Measurements from ENCODE around the gene GNAT1.
"Not testable (repeated sequence)": the region's sequence is repeated elsewhere in the genome, so short reads cannot be mapped to it uniquely, and the experiment has no call there.

GNAT1 gene

GRCh38 chr3:50220109-50220508, 28.7 kb downstream of the GNAT1 start:
- DNase-seq (ENCODE audit: low read depth in 2 of 2) = no peak

GRCh38 chr3:50221051-50221410, 29.6 kb downstream of the GNAT1 start:
- DNase-seq (ENCODE audit: low read depth in 2 of 2) = no peak

GRCh38 chr3:50221411-50222168, 30.2 kb downstream of the GNAT1 start:
- DNase-seq (ENCODE audit: low read depth in 2 of 2) = no peak

- no peak for DNase-seq (ENCODE audit: low read depth in 2 of 2)
Observed at GRCh38 chr3:50222169-50222528, 30.7 kb downstream of the GNAT1 start.

- DNase-seq (ENCODE audit: low read depth in 2 of 2) = no peak
Observed at GRCh38 chr3:50224639-50225038, 33.2 kb downstream of the GNAT1 start.

GRCh38 chr3:50226888-50227389, 35.5 kb downstream of the GNAT1 start:
- DNase-seq (ENCODE audit: low read depth in 2 of 2) = no peak

GRCh38 chr3:50227390-50228183, 36.2 kb downstream of the GNAT1 start:
- DNase-seq (ENCODE audit: low read depth in 2 of 2) = peak; percentile 82 to 85

- DNase-seq (ENCODE audit: low read depth in 2 of 2) = not testable (repeated sequence)
Observed at GRCh38 chr3:50228184-50228763, 36.9 kb downstream of the GNAT1 start.

GRCh38 chr3:50229490-50229889, 38.1 kb downstream of the GNAT1 start:
- no peak for DNase-seq (ENCODE audit: low read depth in 2 of 2)

GRCh38 chr3:50230104-50230793, 38.8 kb downstream of the GNAT1 start:
- DNase-seq (ENCODE audit: low read depth in 2 of 2) = no peak

GRCh38 chr3:50230794-50231125, 39.4 kb downstream of the GNAT1 start:
- no peak for DNase-seq (ENCODE audit: low read depth in 2 of 2)

GRCh38 chr3:50231581-50231980, 40.2 kb downstream of the GNAT1 start:
- no peak for DNase-seq (ENCODE audit: low read depth in 2 of 2)

GRCh38 chr3:50232303-50232702, 40.9 kb downstream of the GNAT1 start:
- DNase-seq (ENCODE audit: low read depth in 2 of 2) = no peak

- DNase-seq (ENCODE audit: low read depth in 2 of 2) = no peak
Observed at GRCh38 chr3:50233176-50233575, 41.8 kb downstream of the GNAT1 start.

GRCh38 chr3:50235716-50236483, 44.5 kb downstream of the GNAT1 start, which contains the start of gene GNAI2:
TSS of gene GNAI2 (plus strand) at chr3:50236204. CDS start at chr3:50236336, 132 bp downstream.
- DNase-seq (ENCODE audit: low read depth in 2 of 2) = peak; percentile 97 to 98

- DNase-seq (ENCODE audit: low read depth in 2 of 2) = no peak
Observed at GRCh38 chr3:50236484-50237132, 45.2 kb downstream of the GNAT1 start.

- DNase-seq (ENCODE audit: low read depth in 2 of 2) = no peak
Observed at GRCh38 chr3:50237133-50237651, 45.8 kb downstream of the GNAT1 start.

GRCh38 chr3:50237754-50238548, 46.5 kb downstream of the GNAT1 start:
- DNase-seq (ENCODE audit: low read depth in 2 of 2) = peak; percentile 75 to 83

- no peak for DNase-seq (ENCODE audit: low read depth in 2 of 2)
Observed at GRCh38 chr3:50238549-50239026, 47.2 kb downstream of the GNAT1 start.

GRCh38 chr3:50239649-50240048, 48.2 kb downstream of the GNAT1 start:
- no peak for DNase-seq (ENCODE audit: low read depth in 2 of 2)
